RWPE1 (cell line): ENCODE data around the gene SPINDOC.

Source experiments
- CTCF ChIA-PET: fragments of 350-600 bp; sonication (Branson Sonifier 250); formaldehyde crosslinking; extraction: SDS; loops from one replicate; lab custom pipeline; 2021; lab: Yijun Ruan, JAX
- POLR2A ChIA-PET: fragments of 400-600 bp; formaldehyde crosslinking; extraction: SDS; loops from one replicate; lab custom pipeline; 2020; ENCODE audit warnings: antibody characterized with exemption; ENCODE audit not compliant: low non-redundant PET; lab: Yijun Ruan, JAX
- DNase-seq: peaks from one replicate; pipeline ENCODE4 v3.0.0; 2012; ENCODE audit warnings: low spot score
- H3K27ac ChIP-seq: fragments of 450-650 bp; 2 replicates; pipeline ENCODE4 v1.5.1; 2017
- TF ChIP-seq, protein P1 (sequence below): fragments of 450-650 bp; conservative IDR thresholded peaks from 2 replicates; pipeline ENCODE4 v1.5.1; 2017; ENCODE audit warnings: low read depth, mild to moderate bottlenecking

SPINDOC gene

DNA sequence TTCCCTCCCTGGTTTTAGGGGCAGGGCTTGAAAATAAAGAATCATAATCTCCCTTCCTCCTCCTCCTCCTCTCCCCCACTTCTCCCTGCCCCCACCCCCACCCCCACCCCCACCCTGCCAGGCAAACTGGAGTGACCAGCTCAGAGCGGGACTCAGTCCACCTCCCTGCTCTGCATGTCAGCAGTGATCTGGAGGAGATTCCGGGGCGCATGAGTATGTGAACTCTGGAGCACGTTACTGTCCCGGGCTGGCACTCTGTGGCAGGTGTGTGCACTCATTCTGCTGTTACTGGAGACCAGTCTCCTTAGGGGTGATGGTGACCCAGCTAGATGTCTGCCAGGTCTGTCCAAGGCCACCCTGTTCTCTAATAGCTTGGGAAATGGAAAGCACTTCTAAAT is 59.5 kb downstream of the SPINDOC start:
- ChIA-PET POLR2A (interaction anchor here (1.1 kb wide), 1 partner anchor 14 kb away, joined by 3 read pairs; no protein-coding TSS in a partner anchor), CTCF (interaction anchor here (0.6 kb wide), 1 partner anchor 78 kb away, joined by 3 read pairs; no protein-coding TSS in a partner anchor)
- TF ChIP-seq, protein P1, sequence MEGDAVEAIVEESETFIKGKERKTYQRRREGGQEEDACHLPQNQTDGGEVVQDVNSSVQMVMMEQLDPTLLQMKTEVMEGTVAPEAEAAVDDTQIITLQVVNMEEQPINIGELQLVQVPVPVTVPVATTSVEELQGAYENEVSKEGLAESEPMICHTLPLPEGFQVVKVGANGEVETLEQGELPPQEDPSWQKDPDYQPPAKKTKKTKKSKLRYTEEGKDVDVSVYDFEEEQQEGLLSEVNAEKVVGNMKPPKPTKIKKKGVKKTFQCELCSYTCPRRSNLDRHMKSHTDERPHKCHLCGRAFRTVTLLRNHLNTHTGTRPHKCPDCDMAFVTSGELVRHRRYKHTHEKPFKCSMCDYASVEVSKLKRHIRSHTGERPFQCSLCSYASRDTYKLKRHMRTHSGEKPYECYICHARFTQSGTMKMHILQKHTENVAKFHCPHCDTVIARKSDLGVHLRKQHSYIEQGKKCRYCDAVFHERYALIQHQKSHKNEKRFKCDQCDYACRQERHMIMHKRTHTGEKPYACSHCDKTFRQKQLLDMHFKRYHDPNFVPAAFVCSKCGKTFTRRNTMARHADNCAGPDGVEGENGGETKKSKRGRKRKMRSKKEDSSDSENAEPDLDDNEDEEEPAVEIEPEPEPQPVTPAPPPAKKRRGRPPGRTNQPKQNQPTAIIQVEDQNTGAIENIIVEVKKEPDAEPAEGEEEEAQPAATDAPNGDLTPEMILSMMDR, result no peak
- no peak for DNase-seq
- H3K27ac ChIP-seq, result peak overlapping the region; percentile 71

DNA sequence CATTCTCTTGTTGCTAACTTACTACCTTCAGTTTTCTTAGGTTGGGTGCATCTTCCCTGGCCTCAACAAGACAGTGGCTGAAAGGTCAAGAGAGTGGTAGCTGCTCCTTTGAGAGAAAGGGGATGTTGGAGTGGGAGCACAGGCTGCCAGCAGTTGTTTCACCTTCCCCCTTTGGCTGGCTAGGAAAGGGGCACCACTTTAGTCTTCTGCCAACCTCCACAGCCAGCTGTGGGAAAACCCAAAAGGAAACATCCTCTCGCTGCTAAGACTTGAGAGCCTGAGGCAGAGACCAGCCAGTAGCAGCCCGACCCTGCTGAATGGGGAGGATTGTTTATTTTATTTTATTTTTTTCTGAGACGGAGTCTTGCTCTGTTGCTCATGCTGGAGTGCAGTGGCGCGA is 60.1 kb downstream of the SPINDOC start:
- CTCF ChIA-PET, result no interaction called here
- H3K27ac ChIP-seq, result no peak overlapping the region
- TF ChIP-seq, protein P1, result no peak
- POLR2A ChIA-PET, result no interaction called here
- no peak for DNase-seq

DNA sequence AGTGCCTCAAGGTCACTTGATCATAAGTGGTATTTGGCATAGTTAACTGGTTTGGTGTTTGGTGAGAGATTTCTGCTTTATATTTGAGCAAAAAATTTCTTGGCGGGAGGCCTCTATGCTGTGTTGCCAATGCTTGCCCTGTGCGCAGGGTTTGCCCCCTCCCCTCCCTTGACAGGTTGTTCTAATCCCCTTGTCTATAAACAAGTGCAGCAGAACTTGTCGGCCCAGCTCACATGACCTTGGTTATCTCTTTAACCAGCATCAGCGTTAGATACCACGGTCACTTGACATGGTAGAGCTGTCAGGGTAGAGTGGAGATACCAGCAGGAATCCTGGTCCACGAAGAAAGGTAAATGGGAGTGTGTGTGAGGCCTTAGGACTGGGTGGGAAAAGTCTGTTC is 61.3 kb downstream of the SPINDOC start:
- CTCF ChIA-PET, result interaction anchor here (0.7 kb wide), 1 partner anchor 14 kb away, joined by 3 read pairs; no protein-coding TSS in a partner anchor
- no peak for DNase-seq
- POLR2A ChIA-PET, result no interaction called here
- H3K27ac ChIP-seq, result no peak overlapping the region
- TF ChIP-seq, protein P1, result no peak

DNA sequence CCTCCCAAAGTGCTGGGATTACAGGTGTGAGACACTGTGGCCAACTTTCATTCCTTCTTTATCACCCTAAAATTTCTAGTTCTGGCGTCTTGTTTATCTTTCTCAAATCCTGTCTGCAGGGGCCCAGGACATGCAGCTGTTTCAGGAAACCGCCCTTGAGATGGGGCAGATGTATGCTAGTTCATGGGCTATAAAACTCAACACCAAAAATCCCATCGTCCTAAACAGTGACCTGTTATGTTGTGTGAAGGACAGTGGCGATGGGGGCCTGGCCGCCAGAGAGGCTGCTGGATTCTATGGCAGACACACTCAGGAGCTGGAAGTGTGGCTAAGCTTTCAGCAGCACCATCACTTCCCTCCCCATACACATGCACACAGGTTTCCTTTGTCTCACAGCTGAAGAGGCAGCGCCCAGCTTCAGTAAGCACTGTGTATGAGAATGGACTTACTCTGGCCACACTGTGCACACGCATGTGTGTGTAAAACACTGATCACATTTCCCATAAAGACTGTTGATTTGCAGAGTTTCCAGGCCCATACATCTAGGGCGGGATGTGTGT is 62.3 kb downstream of the SPINDOC start:
- POLR2A ChIA-PET, result interaction anchor here (0.7 kb wide), 1 partner anchor 138 kb away, joined by 7 read pairs; no protein-coding TSS in a partner anchor
- H3K27ac ChIP-seq, result no peak overlapping the region
- TF ChIP-seq, protein P1, result no peak
- CTCF ChIA-PET, result interaction anchor here (0.6 kb wide), 1 partner anchor 12 kb away, joined by 4 read pairs; no protein-coding TSS in a partner anchor
- DNase-seq, result no peak

DNA sequence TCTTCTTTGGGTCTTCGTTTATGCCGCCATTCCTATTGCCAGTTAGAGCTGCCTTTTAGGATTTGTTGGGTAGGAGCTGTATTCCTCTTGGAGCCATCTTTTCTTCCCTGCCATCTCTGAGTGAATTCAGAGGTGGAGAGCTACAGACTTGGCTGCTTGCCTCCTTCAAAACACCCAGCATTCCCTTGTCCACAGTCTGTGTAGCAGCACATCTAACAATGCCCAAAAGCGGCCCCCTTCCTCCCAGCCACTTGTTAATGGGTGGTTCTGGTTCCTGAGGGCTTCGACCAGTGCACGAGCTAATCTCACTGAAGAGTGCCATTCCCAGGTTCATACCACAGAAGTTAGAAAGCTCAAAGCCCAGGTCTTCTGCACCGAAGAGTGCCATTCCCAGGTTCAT is 63.4 kb downstream of the SPINDOC start:
- H3K27ac ChIP-seq, result no peak overlapping the region
- ChIA-PET POLR2A (no interaction called here), CTCF (no interaction called here)
- DNase-seq, result no peak
- TF ChIP-seq, protein P1, result no peak
